ENCODE results near the gene ANKRD36C.
"Not testable (repeated sequence)": the region's sequence is repeated elsewhere in the genome, so short reads cannot be mapped to it uniquely, and the experiment has no call there.

The ANKRD36C gene

GRCh38 chr2:95915131-95915530 lies 76.5 kb downstream of the ANKRD36C start:
- H3K36me3 Mint-ChIP-seq = peaks cover 92% of the 10 kb centered on the region
- H3K27ac Mint-ChIP-seq; H3K4me1 Mint-ChIP-seq; ATAC-seq; H3K9me3 Mint-ChIP-seq; H3K4me3 Mint-ChIP-seq; DNase-seq (ENCODE audit: low spot score in 2 of 2): not testable (repeated sequence)

- ATAC-seq; H3K4me1 Mint-ChIP-seq; H3K27ac Mint-ChIP-seq; H3K4me3 Mint-ChIP-seq; DNase-seq (ENCODE audit: low spot score in 2 of 2); H3K9me3 Mint-ChIP-seq: not testable (repeated sequence)
- peaks cover 58% of the 10 kb centered on the region for H3K36me3 Mint-ChIP-seq
Observed at GRCh38 chr2:95911431-95911830, 80.2 kb downstream of the ANKRD36C start.

- ATAC-seq; H3K4me3 Mint-ChIP-seq; H3K9me3 Mint-ChIP-seq; H3K27ac Mint-ChIP-seq; H3K4me1 Mint-ChIP-seq; DNase-seq (ENCODE audit: low spot score in 2 of 2): not testable (repeated sequence)
- peaks cover 33% of the 10 kb centered on the region for H3K36me3 Mint-ChIP-seq
Observed at GRCh38 chr2:95894443-95894842, 97.2 kb downstream of the ANKRD36C start.

GRCh38 chr2:95867929-95868328 lies 123.7 kb downstream of the ANKRD36C start:
- H3K4me3 Mint-ChIP-seq; DNase-seq (ENCODE audit: low spot score in 2 of 2); H3K36me3 Mint-ChIP-seq; H3K9me3 Mint-ChIP-seq; H3K27ac Mint-ChIP-seq; ATAC-seq; H3K4me1 Mint-ChIP-seq: not testable (repeated sequence)

GRCh38 chr2:95867047-95867677 lies 124.5 kb downstream of the ANKRD36C start:
- not testable (repeated sequence) for H3K27ac Mint-ChIP-seq; H3K36me3 Mint-ChIP-seq; H3K4me1 Mint-ChIP-seq; H3K9me3 Mint-ChIP-seq; DNase-seq (ENCODE audit: low spot score in 2 of 2); H3K4me3 Mint-ChIP-seq
- peak; percentile 94 for ATAC-seq

- not testable (repeated sequence) for H3K4me1 Mint-ChIP-seq, ATAC-seq
Observed at GRCh38 chr2:95862121-95862520, 129.5 kb downstream of the ANKRD36C start.

GRCh38 chr2:95836151-95836550 lies 155.5 kb downstream of the ANKRD36C start:
- Mint-ChIP-seq H3K27ac (no peak overlapping the region), H3K4me1 (no peaks in the 10 kb centered on the region), H3K36me3 (peaks cover 15% of the 10 kb centered on the region), H3K4me3 (no peak overlapping the region), H3K9me3 (no peaks in the 10 kb centered on the region)
- DNase-seq (ENCODE audit: low spot score in 2 of 2) = no peak
- ATAC-seq = no peak

More at GRCh38 chr2:95862121-95862520, 129.5 kb downstream of the ANKRD36C start:
- not testable (repeated sequence) for DNase-seq (ENCODE audit: low spot score in 2 of 2); H3K27ac Mint-ChIP-seq; H3K36me3 Mint-ChIP-seq; H3K9me3 Mint-ChIP-seq; H3K4me3 Mint-ChIP-seq

- H3K36me3 Mint-ChIP-seq = peaks cover 15% of the 10 kb centered on the region
Observed at GRCh38 chr2:95834077-95835013, 157.3 kb downstream of the ANKRD36C start.

GRCh38 chr2:95824218-95824617 lies 167.4 kb downstream of the ANKRD36C start:
- H3K4me1 Mint-ChIP-seq; H3K36me3 Mint-ChIP-seq; ATAC-seq; H3K4me3 Mint-ChIP-seq; H3K27ac Mint-ChIP-seq; DNase-seq (ENCODE audit: low spot score in 2 of 2): not testable (repeated sequence)
- peaks cover 35% of the 10 kb centered on the region for H3K9me3 Mint-ChIP-seq

More at GRCh38 chr2:95834077-95835013, 157.3 kb downstream of the ANKRD36C start:
- not testable (repeated sequence) for H3K9me3 Mint-ChIP-seq; H3K4me1 Mint-ChIP-seq; ATAC-seq; H3K27ac Mint-ChIP-seq; DNase-seq (ENCODE audit: low spot score in 2 of 2); H3K4me3 Mint-ChIP-seq

GRCh38 chr2:95817521-95817920 lies 174.1 kb downstream of the ANKRD36C start:
- Mint-ChIP-seq H3K36me3 (peaks cover 18% of the 10 kb centered on the region), H3K9me3 (peaks cover 42% of the 10 kb centered on the region)
- not testable (repeated sequence) for ATAC-seq; H3K27ac Mint-ChIP-seq; H3K4me3 Mint-ChIP-seq; DNase-seq (ENCODE audit: low spot score in 2 of 2); H3K4me1 Mint-ChIP-seq

GRCh38 chr2:95813311-95813710 lies 178.3 kb downstream of the ANKRD36C start:
- H3K9me3 Mint-ChIP-seq = peaks cover 25% of the 10 kb centered on the region
- not testable (repeated sequence) for H3K4me1 Mint-ChIP-seq; DNase-seq (ENCODE audit: low spot score in 2 of 2); H3K4me3 Mint-ChIP-seq; ATAC-seq; H3K27ac Mint-ChIP-seq
- H3K36me3 Mint-ChIP-seq = peaks cover 18% of the 10 kb centered on the region

GRCh38 chr2:95799892-95800291 lies 191.7 kb downstream of the ANKRD36C start:
- Mint-ChIP-seq H3K9me3 (peaks cover 9% of the 10 kb centered on the region), H3K36me3 (no peaks in the 10 kb centered on the region), H3K4me3 (no peak overlapping the region), H3K27ac (no peak overlapping the region), H3K4me1 (no peaks in the 10 kb centered on the region)
- ATAC-seq (no peak), DNase-seq (ENCODE audit: low spot score in 2 of 2) (no peak)

GRCh38 chr2:95799147-95799889 lies 192.3 kb downstream of the ANKRD36C start:
- ATAC-seq; H3K9me3 Mint-ChIP-seq; H3K4me1 Mint-ChIP-seq; H3K27ac Mint-ChIP-seq; DNase-seq (ENCODE audit: low spot score in 2 of 2); H3K4me3 Mint-ChIP-seq; H3K36me3 Mint-ChIP-seq: not testable (repeated sequence)

- H3K4me3 Mint-ChIP-seq; H3K36me3 Mint-ChIP-seq; H3K27ac Mint-ChIP-seq; H3K9me3 Mint-ChIP-seq; ATAC-seq; DNase-seq (ENCODE audit: low spot score in 2 of 2); H3K4me1 Mint-ChIP-seq: not testable (repeated sequence)
Observed at GRCh38 chr2:95796249-95797099, 195.2 kb downstream of the ANKRD36C start.

All from stimulated activated effector memory CD8-positive, alpha-beta T cell treated with anti-CD3 and anti-CD28 coated beads, Interleukin-12 subunit alpha, Interleukin-12 subunit beta, amount 100 ng/mL, for 72 hours (primary cell).